AG10803 (cell line): Measurements from ENCODE around the gene PKNOX2.

Experiments
- DNase-seq: peaks from one replicate; pipeline ENCODE4 v3.0.0; 2010; ENCODE audit warnings: low read depth
- H3K4me3 ChIP-seq: 2 replicates; pipeline ENCODE4 v1.5.1; 2011; ENCODE audit warnings: mild to moderate bottlenecking, low read length, control low read depth
- TF ChIP-seq, protein P1 (sequence below): conservative IDR thresholded peaks from 2 replicates; pipeline ENCODE4 v1.5.1; 2011; ENCODE audit warnings: mild to moderate bottlenecking, low read length, control low read depth, inconsistent platforms

The PKNOX2 gene

DNA sequence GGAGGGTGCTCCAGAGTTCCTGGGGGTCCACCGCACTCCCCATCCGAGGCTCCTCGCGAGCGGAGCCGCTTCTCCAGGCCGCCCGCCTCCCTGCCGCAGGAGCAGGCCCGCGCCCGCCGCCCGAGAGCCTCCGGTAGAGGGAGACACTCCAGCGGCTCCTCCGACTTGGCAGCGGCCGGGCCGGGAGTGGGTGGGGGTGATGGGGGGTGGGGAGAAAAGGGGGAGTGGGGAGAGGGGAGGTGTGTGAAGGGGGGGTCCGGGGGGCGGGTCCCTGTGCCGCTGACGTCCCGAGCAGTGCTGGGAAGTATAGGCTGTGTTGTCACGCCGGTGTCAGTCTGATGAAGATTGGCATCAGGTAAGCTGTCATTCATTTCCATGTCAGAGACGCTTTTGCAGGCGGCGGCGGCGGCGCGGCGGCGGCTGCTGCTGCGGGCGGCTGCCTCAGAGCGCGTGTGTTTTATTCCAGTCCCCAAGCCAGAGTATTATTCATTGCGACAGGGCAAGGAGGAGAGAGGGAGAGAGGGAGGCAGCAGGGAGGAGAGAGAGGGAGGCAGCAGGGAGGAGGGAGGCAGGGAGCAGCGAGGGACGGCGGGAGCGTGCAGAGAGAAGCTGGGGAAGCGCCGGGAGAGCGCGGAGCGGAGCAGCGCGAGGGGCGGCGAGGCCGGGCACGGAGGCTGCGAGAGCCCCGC is at the start of gene PKNOX2:
PKNOX2 (plus strand) TSS at position 330 of the 689 bp plus-strand sequence. CDS start 186,555 bp downstream, outside the sequence.
- peak; percentile 43 for DNase-seq
- TF ChIP-seq, protein P1, sequence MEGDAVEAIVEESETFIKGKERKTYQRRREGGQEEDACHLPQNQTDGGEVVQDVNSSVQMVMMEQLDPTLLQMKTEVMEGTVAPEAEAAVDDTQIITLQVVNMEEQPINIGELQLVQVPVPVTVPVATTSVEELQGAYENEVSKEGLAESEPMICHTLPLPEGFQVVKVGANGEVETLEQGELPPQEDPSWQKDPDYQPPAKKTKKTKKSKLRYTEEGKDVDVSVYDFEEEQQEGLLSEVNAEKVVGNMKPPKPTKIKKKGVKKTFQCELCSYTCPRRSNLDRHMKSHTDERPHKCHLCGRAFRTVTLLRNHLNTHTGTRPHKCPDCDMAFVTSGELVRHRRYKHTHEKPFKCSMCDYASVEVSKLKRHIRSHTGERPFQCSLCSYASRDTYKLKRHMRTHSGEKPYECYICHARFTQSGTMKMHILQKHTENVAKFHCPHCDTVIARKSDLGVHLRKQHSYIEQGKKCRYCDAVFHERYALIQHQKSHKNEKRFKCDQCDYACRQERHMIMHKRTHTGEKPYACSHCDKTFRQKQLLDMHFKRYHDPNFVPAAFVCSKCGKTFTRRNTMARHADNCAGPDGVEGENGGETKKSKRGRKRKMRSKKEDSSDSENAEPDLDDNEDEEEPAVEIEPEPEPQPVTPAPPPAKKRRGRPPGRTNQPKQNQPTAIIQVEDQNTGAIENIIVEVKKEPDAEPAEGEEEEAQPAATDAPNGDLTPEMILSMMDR: peak; percentile 50
- peak within 1 kb of the TSS; percentile 53 for H3K4me3 ChIP-seq

DNA sequence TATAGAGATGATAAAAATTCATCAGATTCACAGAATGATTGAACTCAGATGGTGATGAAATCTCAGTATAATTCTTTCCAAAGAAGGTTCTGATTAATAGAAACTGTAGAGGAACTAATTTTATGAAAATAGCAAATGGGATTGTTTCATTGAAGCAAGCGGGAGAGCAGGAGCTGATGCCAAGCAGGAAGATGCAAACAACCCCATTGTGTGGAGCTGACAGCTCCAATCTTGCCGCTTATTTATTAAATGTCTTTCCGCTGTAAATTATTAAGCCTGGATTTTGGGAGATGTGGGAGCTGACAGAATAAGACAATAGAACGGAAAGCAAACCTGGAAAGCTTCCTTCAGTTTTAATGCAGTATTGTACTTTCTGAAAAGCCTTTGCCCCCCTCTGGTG is 47.1 kb upstream of the PKNOX2 start:
- no peak for DNase-seq

DNA sequence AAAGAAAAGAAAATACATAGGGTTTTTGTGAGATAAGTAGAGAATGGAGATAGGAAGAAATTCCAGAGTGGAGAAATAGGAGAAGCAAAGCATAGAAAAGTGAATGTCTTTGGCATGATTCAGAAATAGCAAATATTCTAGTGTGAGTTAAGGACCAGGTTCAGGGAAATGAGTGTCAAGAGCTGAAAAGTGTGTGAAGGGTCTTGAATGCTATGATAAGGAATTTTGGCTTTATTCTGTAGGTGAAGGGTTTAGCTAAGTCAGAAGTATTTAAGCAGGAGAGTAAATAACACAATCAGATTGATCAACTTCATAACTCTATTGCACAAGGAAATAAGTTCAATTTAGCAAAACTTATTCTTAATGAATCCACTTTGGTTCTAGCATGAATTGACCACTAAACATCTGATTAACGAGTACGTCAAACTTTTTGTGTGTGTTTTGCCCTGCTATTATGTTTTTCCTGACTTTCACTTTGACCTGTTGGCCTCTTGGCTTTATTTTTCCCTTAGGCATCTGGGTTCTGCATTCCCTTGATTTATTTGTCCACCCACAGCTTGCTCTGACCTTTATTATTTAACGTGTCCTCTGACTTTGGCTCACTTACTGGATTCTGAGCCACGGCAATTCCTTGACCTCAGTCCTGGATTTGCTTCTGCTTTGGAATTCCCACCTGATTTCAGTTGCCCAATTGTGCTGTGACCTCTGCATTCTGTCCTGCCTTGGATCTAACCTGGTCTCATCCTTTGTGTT is 41.2 kb upstream of the PKNOX2 start:
- H3K4me3 ChIP-seq: no peak overlapping the region
- TF ChIP-seq, protein P1: no peak
- no peak for DNase-seq

More for the DNA sequence above, 47.1 kb upstream of the PKNOX2 start:
- no peak overlapping the region for H3K4me3 ChIP-seq
- TF ChIP-seq, protein P1: no peak

GRCh38 chr11:125123947-125124617 is 40.5 kb upstream of the PKNOX2 start:
- peak; percentile 44 for DNase-seq
- TF ChIP-seq, protein P1: peak; percentile 45
- H3K4me3 ChIP-seq: no peak overlapping the region

- no peak overlapping the region for H3K4me3 ChIP-seq
- DNase-seq: no peak
- TF ChIP-seq, protein P1: no peak
Measured at GRCh38 chr11:125124618-125124992, 39.9 kb upstream of the PKNOX2 start.

GRCh38 chr11:125128450-125128849 is 36.1 kb upstream of the PKNOX2 start:
- no peak overlapping the region for H3K4me3 ChIP-seq
- peak; percentile 42 for DNase-seq
- TF ChIP-seq, protein P1: no peak
